Measurements from ENCODE around the gene RIOX2.
A peak's percentile ranks its signal among the peaks of the same experiment; 100 is the strongest.
"Not testable (repeated sequence)": the region's sequence is repeated elsewhere in the genome, so short reads cannot be mapped to it uniquely, and the experiment has no call there.

RIOX2 gene

DNA sequence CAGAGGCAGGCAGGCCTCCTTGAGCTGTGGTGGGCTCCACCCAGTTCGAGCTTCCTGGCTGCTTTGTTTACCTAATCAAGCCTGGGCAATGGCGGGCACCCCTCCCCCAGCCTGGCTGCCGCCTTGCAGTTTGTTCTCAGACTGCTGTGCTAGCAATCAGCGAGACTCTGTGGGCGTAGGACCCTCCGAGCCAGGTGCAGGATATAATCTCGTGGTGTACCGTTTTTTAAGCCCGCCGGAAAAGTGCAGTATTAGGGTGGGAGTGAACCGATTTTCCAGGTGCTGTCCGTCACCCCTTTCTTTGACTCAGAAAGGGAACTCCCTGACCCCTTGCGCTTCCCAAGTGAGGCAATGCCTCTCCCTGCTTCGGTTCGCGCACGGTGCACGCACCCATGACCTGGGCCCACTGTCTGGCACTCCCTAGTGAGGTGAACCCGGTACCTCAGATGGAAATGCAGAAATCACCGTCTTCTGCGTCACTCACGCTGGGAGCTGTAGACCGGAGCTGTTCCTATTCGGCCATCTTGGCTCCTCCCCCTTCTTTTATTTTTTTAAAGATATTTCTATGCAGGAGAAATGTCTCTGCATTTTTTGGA, 61.9 kb downstream of the RIOX2 start:
- DNase-seq, result peak in 2 of 5 experiments; percentile 12 to 72

DNA sequence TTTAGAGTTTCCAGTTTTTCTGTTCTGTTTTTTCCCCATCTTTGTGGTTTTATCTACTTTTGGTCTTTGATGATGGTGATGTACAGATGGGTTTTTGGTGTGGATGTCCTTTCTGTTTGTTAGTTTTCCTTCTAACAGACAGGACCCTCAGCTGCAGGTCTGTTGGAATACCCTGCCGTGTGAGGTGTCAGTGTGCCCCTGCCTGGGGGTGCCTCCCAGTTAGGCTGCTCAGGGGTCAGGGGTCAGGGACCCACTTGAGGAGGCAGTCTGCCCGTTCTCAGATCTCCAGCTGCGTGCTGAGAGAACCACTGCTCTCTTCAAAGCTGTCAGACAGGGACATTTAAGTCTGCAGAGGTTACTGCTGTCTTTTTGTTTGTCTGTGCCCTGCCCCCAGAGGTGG, 62.4 kb downstream of the RIOX2 start:
- DNase-seq, result not testable (repeated sequence)

DNA sequence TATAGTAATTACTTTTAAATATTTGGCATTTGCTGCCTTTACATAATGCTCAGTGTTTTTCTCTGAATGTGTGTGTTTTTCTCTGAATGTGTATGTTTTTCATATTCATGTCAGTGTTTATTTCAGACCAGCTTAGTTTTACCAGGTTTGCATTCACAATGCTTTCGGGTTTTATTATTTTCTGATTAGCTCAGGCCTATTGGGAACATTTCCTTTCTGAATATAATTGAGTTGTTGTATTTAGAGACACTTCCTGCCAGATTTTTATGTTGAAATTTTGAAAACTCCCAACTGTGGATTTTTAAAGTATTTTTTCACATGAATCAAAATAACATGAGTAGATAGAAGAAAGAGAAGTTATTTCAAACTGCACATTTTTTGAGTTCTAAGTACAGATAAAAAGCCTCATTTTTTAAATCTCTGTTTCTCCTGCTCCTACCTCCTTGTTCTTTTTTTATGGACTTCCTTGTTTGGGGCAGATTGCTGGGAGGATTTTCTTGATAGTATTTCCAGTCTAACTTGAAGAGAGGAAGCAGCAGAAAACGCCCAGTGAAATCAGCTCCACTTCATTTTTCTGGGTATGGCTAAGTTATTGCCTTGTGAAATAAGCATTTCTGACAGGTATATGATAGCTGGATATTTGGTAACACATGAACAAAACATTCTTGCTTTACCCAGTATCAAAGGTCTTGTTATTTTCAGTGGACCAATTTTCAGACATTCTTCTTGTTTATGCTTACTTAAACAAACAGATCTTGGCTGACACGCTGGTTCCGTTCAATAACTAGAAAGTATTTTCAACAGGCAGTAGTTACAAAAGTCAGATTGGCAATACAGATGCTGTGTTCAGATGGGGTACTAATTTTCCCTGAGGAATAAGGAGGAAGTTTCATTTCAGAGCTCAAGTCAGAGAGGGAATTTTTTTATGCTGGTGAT, 70.7 kb downstream of the RIOX2 start:
- no peak for DNase-seq

DNA sequence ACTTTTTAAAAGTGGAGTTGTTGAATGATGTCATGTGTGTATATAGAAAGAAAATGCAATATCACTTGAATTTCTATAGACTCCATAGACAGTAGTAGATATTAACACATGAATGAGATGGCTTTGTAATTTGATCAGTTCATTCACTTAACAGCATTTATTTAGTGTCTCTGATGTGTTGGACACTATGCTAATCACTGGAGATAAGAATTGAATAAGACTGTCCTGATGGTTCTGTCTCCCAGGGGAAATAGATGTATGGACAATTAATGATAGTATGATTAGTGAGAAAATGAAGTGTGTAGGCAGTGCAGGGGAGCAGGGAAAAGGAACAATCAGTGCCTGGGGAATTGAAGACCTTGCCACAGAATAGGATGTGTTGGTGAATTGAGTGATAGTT, 72.9 kb downstream of the RIOX2 start:
- no peak for DNase-seq

DNA sequence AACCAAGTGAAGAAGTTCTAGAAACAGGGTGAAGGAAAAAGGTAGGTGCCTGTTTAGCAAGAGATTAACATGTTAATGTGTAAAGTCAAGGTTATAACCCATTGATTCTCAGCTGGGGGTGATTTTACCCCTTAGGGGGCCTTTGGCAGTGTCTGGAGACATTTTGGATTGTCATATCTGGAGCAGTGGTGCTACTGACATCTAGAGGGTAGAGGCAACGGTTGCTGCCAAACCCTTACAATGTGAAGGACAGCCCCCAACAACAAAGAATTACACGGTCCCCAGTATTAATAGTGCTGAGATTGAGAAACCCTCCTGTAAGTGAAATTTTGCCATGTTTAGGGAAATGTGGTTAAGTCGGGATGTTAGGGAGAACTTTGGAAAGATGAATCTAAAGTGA, 75.7 kb downstream of the RIOX2 start:
- DNase-seq, result no peak

DNA sequence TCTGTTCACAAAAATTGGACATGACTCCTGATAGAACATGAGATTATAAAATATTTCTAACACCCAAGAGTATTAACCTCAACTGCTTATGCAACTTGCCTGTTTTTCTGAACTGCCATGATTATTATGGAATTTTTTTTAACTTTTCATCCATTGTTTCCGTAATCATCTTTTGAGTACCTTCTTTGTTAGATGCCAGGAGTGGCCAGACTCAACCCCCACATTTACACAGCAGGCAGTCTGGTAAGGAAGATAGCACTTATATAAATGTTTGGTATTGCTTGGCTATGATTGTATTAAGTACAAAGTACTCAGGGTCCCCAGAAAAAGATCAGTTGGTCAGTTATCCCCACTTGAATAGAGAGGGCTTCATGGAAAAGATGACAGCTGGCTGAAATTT, 76.1 kb downstream of the RIOX2 start:
- no peak for DNase-seq

DNA sequence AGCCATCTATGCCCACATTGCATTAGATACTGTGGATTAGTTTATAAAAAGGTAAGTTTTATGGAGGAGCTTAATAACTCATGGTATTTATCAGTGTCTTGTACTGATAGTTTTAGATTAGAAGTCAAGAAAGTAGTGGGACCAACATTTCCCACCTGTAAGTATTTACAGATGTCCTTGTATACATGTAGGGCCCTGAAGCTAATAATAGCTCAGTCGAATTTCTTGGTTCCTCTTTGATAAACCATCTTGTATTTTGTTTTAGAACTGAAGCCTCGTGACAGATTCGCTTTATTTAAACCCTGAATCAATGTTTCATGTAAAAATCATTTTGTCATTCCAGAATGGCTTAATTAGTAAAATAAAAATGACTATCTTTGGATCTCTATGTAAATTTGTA, 77.0 kb downstream of the RIOX2 start:
- no peak for DNase-seq

DNA sequence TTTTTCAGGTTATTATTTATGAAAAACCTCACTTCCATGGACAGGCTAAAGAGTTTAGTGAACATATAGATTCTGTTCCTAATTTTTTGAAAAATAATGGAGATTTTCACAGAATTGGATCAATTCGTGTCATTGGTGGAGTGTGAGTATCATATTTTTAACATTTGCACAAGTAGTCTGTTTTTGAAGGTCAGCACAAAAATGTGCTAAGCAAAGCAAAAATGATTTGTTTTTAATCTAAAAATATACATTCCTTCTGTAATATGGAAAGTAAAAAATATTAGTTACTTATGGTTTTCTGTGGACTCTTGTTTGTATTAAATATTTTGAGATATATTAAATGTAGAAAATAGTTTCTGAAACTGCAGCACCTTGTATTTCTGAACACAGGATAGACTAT, 79.4 kb downstream of the RIOX2 start:
- no peak for DNase-seq
